ENCODE results near the gene CFAP20.
"Not testable (repeated sequence)": the region's sequence is repeated elsewhere in the genome, so short reads cannot be mapped to it uniquely, and the experiment has no call there.

The CFAP20 gene

GRCh38 chr16:58094791-58095574 lies 34.2 kb downstream of the CFAP20 start:
- DNase-seq: no peak

DNA sequence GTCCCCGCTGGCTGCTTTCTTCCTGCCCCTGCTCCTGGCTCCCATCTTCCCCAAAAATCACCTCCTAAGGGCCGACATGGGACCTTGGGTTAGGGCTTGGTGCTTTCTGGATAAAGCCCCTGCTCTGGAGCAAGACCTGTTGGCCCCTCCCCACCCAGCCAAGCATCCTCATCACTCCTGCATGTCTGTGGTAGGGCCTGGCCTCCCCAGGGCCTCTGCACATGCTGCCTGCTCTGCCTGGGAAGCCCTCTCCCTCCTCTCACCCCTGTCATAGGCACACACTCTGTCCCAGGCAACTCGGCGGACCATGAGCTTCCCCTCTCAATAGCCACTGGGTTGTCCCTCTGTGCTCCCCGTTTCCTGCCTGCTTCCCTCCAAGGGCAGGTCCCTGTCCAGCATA lies 35.2 kb downstream of the CFAP20 start:
- no peak for DNase-seq

GRCh38 chr16:58090396-58090795 lies 38.8 kb downstream of the CFAP20 start:
- DNase-seq: not testable (repeated sequence)

- no peak for DNase-seq
Measured at GRCh38 chr16:58088091-58088490, 41.1 kb downstream of the CFAP20 start.

DNA sequence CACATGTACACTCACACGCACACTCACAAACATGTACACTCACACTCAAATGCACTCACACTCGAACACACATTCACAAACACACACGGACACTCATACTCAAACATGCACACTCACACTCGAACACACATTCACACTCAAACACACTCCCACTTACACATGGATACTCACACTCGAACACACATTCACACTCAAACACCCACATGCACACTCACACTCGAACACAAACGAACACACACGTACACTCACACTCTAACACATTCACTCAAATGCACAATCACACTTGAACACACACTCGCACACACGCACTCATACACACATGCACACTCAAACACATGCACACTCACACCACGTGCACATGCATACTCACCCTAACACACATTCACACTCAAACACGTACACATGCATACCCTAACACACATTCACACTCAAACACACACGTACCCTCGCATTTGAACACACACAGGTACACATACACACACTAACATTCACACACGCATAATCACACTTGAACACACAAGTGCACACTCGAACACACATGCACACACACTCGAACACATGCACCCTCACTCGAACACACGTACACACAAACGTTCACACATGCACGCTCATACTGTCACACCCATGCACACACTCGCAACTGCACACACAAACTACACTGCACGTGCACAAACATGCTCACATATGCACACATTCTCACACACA lies 41.8 kb downstream of the CFAP20 start:
- no peak for DNase-seq

GRCh38 chr16:58086381-58087208 lies 42.6 kb downstream of the CFAP20 start:
- DNase-seq: peak; percentile 81

DNA sequence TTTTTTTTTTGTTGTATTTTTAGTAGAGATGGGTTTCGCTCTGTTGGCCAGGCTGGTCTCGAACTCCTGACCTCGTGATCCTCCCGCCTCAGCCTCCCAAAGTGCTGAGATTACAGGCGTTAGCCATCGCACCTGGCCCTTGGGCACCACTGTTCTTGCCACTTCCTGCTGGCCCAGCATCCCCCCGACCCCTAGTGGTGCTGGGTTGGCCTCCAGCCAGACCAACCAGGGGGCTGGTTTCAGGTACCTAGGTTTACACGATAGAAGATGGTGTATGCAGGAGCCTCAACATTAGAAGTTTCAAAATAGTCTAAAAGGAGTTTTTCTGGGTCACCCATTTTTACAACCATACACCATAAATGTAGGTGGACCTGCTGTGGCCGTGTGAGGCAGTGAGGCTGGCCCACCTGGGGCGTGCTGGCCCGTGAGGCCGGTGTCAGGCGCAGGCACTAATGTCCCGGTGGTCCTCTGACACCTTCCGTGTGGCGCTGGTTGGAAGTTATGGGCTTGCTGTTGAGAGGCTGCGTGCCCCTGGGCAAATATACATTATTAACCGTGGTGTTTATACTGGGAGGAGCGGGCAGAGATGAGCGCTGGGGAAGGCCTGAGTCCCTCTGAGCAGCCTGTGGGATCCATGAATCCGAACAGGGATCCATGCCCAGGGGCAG lies 43.5 kb downstream of the CFAP20 start:
- DNase-seq: no peak

DNA sequence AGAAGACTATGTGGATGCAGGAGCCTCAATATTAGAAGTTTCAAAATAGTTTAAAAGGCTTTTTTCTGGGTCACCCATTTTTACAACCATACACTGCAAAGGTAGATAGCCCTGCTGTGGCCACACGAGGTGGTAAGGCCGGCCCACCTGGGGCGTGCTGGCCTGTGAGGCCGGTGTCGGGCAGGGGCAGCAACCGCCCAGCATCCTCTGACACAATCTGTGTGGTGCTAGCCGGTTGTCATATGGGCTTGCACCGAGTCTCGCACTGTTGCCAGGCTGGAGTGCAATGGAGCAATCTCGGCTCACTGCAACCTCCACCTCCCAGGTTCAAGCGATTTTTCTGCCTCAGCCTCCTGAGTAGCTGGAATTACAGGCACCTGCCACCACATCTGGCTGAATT lies 44.0 kb downstream of the CFAP20 start:
- no peak for DNase-seq

DNA sequence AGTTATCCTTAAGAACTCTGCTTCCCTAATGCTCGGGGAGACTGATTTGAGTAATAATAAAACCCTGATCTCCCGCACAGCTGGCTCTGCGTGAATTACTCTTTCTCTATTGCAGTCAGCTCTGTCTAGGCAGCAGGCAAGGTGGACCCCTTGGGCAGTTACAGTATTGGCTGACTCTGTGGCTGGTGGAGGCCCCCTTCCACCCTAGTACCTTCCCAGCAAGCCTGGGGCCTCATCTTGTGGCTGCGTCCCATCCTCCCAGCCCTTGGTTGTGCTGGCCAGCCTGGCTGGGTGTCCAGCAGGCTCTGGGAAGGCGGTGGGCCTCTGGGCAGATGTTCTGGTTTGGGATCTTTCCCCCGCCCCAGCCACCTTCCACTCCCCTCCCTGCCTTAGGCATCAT lies 44.5 kb downstream of the CFAP20 start:
- no peak for DNase-seq

GRCh38 chr16:58082381-58082780 lies 46.8 kb downstream of the CFAP20 start:
- DNase-seq: no peak

GRCh38 chr16:58080657-58081056 lies 48.5 kb downstream of the CFAP20 start:
- DNase-seq: not testable (repeated sequence)

- no peak for DNase-seq
Measured at GRCh38 chr16:58077796-58078195, 51.4 kb downstream of the CFAP20 start.

- no peak for DNase-seq
Measured at GRCh38 chr16:58076514-58076913, 52.7 kb downstream of the CFAP20 start.

- no peak for DNase-seq
Measured at GRCh38 chr16:58074657-58075056, 54.5 kb downstream of the CFAP20 start.

GRCh38 chr16:58073086-58073485 lies 56.1 kb downstream of the CFAP20 start:
- DNase-seq: not testable (repeated sequence)

DNA sequence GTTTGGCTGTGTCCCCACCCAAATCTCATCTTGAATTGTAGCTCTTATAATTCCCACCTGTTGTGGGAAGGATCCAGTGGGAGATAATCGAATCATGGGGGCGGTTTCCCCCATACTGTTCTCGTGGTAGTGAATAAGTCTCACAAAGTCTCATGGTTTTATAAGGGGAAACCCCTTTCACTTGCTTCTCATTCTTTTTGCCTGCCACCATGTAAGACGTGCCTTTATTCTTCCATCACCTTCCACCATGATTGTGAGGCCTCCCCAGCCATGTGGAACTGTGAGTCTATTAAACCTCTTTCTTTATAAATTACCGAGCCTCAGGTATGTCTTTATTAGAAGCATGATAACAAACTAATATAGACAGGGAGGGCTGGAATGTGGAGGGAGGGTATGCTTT lies 57.0 kb downstream of the CFAP20 start:
- not testable (repeated sequence) for DNase-seq

DNA sequence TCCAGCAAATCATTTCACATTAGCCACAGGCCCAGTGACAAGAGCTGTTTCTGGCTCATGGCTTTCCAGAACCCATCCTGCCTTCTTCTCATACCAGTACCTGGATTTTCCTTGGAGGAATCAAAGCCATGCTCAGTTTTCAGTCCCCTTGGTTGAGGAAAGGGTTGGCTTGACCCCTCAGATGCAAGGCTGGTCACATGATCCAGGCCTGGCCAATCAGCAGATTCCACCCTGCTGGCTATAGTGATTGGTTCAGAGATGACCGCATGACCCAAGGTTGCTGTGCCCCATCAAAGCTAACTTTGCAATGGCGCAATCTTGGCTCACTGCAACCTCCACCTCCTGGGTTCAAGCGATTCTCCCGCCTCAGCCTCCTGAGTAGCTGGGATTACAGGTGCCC lies 58.6 kb downstream of the CFAP20 start:
- DNase-seq: no peak
